Pancreas (tissue), 10 donors: ENCODE measurements around the gene MAPKAPK2. TPM values are rescaled to one million over a fixed set of nuclear protein-coding genes. Genes with fewer than 3 reads are reported as not detected.
A peak's percentile ranks its signal among the peaks of the same experiment; 100 is the strongest.
"Not testable (repeated sequence)": the region's sequence is repeated elsewhere in the genome, so short reads cannot be mapped to it uniquely, and the experiment has no call there.

Experiments
- ATAC-seq, 4 donors: fragments of 200-7000 bp; cut with Tn5 transposase; one replicate each; pipeline versions ENCODE4 v1.8.0 to v1.9.1; 2020; ENCODE audit warnings: mild to moderate bottlenecking in 4 of 4, moderate library complexity in 4 of 4
- DNase-seq, 6 donors: peaks; one replicate each; pipeline ENCODE4 v3.0.0-alpha.2; 2020
- FAIRE-seq: peaks from 2 replicates; lab custom pipeline; 2012; peaks lifted over from hg19 to GRCh38; lab: Jason Lieb, UNC
- H3K27ac ChIP-seq, 4 donors: fragments of 200-600 bp; sonication (generic); 1 replicate in 3 of 4; 2 replicates in 1 of 4; pipeline versions ENCODE4 v1.5.0 to v1.8.0; 2020
- H3K27me3 ChIP-seq, 4 donors: fragments of 200-600 bp; one replicate each; pipeline ENCODE4 v1.8.0; 2021
- H3K36me3 ChIP-seq, 3 donors: fragments of 200-600 bp; sonication (generic) in 1 of 3; one replicate each; pipeline versions ENCODE4 v1.5.0 to v1.8.0; 2020 to 2021
- H3K4me1 ChIP-seq, 3 donors: fragments of 200-600 bp; one replicate each; pipeline ENCODE4 v1.8.0; 2021
- H3K4me3 ChIP-seq, 4 donors: fragments of 200-600 bp; sonication (generic) in 2 of 4; one replicate each; pipeline versions ENCODE4 v1.5.0 to v1.8.0; 2020 to 2021
- H3K9me3 ChIP-seq, 4 donors: fragments of 200-600 bp; one replicate each; pipeline ENCODE4 v1.8.0; 2021
- WGBS, 2 donors: extraction: QIAGEN DNeasy Blood & Tissue Kit; methylation state at CpG; one replicate each; pipeline ENCODE4 v1.1.7; 2013; 5-methylcytosine and 5-hydroxymethylcytosine counted together
- intact Hi-C, 3 donors: fragments of 100-400 bp; cut with DNase I; formaldehyde crosslinking; loops; one replicate each; pipeline versions ENCODE4 v1.11.1 to v1.14.2; 2022
- polyA plus RNA-seq, 2 donors: library from polyadenylated mRNA; stranded (reverse); fragments of 200-250 nt; gene quantifications; one replicate each; pipeline ENCODE4 v1.2.3, GENCODE V29; 2013
- total RNA-seq, 6 donors: library from RNA; stranded (reverse); fragmentation: NEBNext Ultra II Directional in 4 of 6; extraction: Animal tissue kit (Norgen Biotek cat#: 25700) in 4 of 6; gene quantifications; one replicate each; pipeline versions ENCODE4 v1.2.1 to v1.2.4, GENCODE V29; 2021 to 2023
- TF ChIP-seq, protein P1 (sequence below), 4 donors: fragments of 200-600 bp; sonication (generic) in 3 of 4; IDR thresholded peaks; one replicate each; pipeline versions ENCODE4 v1.5.0 to v1.8.0; 2021; ENCODE audit warnings: antibody characterized with exemption in 4 of 4
- donor health status: healthy with polysubstance abuse.
- donor health status: DM: no; HTN: no; CAD: no; lungs with moderate emphysema.
- donor health status: DM: no; HTN: no; CAD: no.
- donor health status: control.
- donor health status: control.
- donor health status: Bipolar disorder and iron deficiency.
- donor health status: DM: yes; HTN: yes; CAD: no.
- donor health status: DM: no; HTN: no; CAD: no.
- donor health status: DM: no; HTN: no; CAD: no.
- donor health status: DM: yes; HTN: yes; CAD: no.

MAPKAPK2 gene
- total and polyA plus RNA-seq, 8 donors = 28.3 to 55.7 (median 35.1) TPM

DNA sequence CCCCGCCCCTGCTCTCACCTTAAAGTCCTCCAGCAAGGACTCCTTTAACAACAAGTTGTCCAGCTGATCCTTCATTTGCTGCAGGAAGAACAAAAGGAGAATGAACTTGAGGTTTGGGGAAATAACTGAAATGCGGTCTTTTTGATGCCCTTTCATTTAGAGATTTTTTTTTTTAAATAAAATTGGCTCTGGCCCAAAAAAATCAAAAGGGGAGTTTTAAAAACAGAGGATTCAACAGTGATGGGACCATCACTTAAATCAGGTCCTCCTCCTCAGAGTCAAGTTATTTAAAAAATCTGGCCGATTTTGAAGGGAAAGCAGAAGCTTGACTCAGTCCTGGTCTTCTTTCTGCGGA lies 86.6 kb downstream of the MAPKAPK2 start:
- no peak for FAIRE-seq
- H3K36me3 ChIP-seq = no peaks in the 10 kb centered on the region
- H3K27ac ChIP-seq = no peak overlapping the region
- H3K4me3 ChIP-seq = no peak overlapping the region
- 84 to 87% methylated on average over 4 of the region's 4 CpGs for WGBS, 2 donors
- no peaks in the 10 kb centered on the region for H3K27me3 ChIP-seq
- no peak for DNase-seq
- H3K4me1 ChIP-seq = no peaks in the 10 kb centered on the region
- ATAC-seq = no peak
- intact Hi-C loops = no loop called here
- TF ChIP-seq, protein P1, sequence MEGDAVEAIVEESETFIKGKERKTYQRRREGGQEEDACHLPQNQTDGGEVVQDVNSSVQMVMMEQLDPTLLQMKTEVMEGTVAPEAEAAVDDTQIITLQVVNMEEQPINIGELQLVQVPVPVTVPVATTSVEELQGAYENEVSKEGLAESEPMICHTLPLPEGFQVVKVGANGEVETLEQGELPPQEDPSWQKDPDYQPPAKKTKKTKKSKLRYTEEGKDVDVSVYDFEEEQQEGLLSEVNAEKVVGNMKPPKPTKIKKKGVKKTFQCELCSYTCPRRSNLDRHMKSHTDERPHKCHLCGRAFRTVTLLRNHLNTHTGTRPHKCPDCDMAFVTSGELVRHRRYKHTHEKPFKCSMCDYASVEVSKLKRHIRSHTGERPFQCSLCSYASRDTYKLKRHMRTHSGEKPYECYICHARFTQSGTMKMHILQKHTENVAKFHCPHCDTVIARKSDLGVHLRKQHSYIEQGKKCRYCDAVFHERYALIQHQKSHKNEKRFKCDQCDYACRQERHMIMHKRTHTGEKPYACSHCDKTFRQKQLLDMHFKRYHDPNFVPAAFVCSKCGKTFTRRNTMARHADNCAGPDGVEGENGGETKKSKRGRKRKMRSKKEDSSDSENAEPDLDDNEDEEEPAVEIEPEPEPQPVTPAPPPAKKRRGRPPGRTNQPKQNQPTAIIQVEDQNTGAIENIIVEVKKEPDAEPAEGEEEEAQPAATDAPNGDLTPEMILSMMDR (IDR thresholded peaks at IDR 0.05) = no peak
- no peaks in the 10 kb centered on the region for H3K9me3 ChIP-seq

DNA sequence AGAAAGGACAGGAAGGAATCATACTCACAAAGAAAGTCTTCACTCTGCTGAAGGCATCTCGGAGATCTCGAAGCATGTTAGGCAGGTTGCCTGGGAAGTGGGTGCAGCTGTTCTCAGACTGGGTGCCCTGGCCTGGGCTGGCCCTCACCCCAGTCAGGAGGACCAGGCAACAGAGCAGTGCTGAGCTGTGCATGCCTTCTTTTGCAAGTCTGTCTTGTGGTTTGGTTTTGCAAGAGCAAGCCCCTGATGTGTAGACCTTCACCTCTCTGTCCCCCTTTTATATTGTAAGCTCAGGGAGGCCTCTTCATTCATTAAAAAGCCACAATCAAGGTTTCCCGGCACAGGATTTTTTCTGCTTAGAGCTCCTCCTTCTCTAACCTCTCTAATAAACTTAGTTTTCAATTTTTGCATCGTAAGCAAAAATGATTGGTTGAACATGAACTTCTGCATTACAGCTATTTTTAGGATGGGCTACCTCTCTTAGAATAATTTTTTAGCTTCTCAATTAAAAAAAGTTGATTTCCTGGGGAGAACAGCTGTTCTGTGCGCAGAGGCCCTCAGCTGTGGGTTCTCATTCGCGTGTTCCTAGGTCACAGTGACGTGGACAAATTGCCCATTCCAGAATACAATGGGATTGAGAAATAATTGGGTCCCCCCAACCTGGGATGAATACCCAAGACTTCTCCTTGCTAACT lies 87.7 kb downstream of the MAPKAPK2 start, which contains the start of gene IL10:
TSS of gene IL10 (minus strand) at position 252 of the 695 bp plus-strand sequence. CDS start at position 193, 59 bp downstream.
- ATAC-seq = peak in 2 of 4 donors; percentile 51 to 59
- no peak for FAIRE-seq
- intact Hi-C loops = no loop called here

DNA sequence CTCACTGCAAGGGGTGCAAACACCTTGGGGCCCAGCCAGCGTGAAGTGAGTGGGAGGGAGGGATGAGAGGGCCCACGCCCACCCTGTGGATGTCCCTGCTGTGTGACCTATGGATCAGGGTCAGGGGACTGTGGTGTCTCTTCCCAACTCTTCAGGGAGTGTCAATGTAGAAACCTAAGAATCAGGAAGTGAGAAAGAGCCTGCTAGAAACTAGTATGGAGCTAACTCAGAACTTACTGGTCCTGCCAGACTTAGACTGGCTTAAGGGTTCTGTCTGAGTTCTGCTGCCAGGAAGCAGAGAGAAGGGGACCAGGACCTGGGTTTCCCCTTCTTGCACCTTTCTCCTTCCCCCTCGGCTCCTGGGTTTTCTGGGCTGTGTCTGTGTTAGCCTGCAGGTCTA lies 89.4 kb downstream of the MAPKAPK2 start:
- Histone ChIP-seq H3K27me3 (no peaks in the 10 kb centered on the region), H3K36me3 (no peaks in the 10 kb centered on the region), H3K4me3 (no peak overlapping the region), H3K4me1 (no peaks in the 10 kb centered on the region), H3K27ac (no peak overlapping the region), H3K9me3 (no peaks in the 10 kb centered on the region)
- FAIRE-seq (no peak), ATAC-seq (no peak), DNase-seq (no peak)
- intact Hi-C loops = no loop called here
- 70 to 85% methylated on average over 3 of the region's 3 CpGs for WGBS, 2 donors
- TF ChIP-seq, protein P1 (IDR thresholded peaks at IDR 0.05) = no peak

More for the DNA sequence above, 87.7 kb downstream of the MAPKAPK2 start, which contains the start of gene IL10:
- peak in 1 of 6 donors; percentile 30 for DNase-seq
- Histone ChIP-seq H3K4me3 (no peak within 1 kb of the TSS), H3K9me3 (no peaks in the 10 kb centered on the region), H3K4me1 (no peaks in the 10 kb centered on the region), H3K27me3 (no peaks in the 10 kb centered on the region), H3K27ac (peak within 1 kb of the TSS in 1 of 4 donors; percentile 15), H3K36me3 (no peaks in the 10 kb centered on the region)
- WGBS, 2 donors = 85 to 92% methylated on average over 8 of the region's 8 CpGs
- TF ChIP-seq, protein P1 (IDR thresholded peaks at IDR 0.05) = no peak

GRCh38 chr1:206776229-206776628 lies 91.5 kb downstream of the MAPKAPK2 start:
- intact Hi-C loops = no loop called here
- FAIRE-seq (no peak), ATAC-seq (no peak), DNase-seq (no peak)
- TF ChIP-seq, protein P1 (IDR thresholded peaks at IDR 0.05) = no peak
- Histone ChIP-seq H3K27me3 (no peaks in the 10 kb centered on the region), H3K9me3 (no peaks in the 10 kb centered on the region), H3K4me1 (no peaks in the 10 kb centered on the region), H3K36me3 (no peaks in the 10 kb centered on the region), H3K27ac (no peak overlapping the region), H3K4me3 (no peak overlapping the region)
- WGBS, 2 donors = 63 to 73% methylated on average over 4 of the region's 4 CpGs

GRCh38 chr1:206778031-206778430 lies 93.3 kb downstream of the MAPKAPK2 start:
- ATAC-seq = no peak
- H3K27me3 ChIP-seq = no peaks in the 10 kb centered on the region
- no peaks in the 10 kb centered on the region for H3K36me3 ChIP-seq
- TF ChIP-seq, protein P1 (IDR thresholded peaks at IDR 0.05) = no peak
- intact Hi-C loops = no loop called here
- no peaks in the 10 kb centered on the region for H3K9me3 ChIP-seq
- WGBS, 2 donors = 84 to 89% methylated on average over 7 of the region's 7 CpGs
- H3K27ac ChIP-seq = no peak overlapping the region
- DNase-seq = no peak
- H3K4me1 ChIP-seq = no peaks in the 10 kb centered on the region
- no peak overlapping the region for H3K4me3 ChIP-seq
- no peak for FAIRE-seq

- whole genome bisulfite sequencing, 2 donors = 68 to 73% methylated on average over 6 of the region's 6 CpGs
- H3K27me3 ChIP-seq, H3K4me3 ChIP-seq, ATAC-seq, H3K4me1 ChIP-seq, H3K9me3 ChIP-seq, intact Hi-C loops, FAIRE-seq, H3K27ac ChIP-seq, DNase-seq, H3K36me3 ChIP-seq: not testable (repeated sequence)
These were observed 94.2 kb downstream of the MAPKAPK2 start for GRCh38 chr1:206778911-206779310.
